ENCODE measurements around the gene VSIG10L2.

- no peak for TF ChIP-seq CTCF (conservative IDR thresholded peaks at IDR 0.05)
- no peak for TF ChIP-seq ZFX (IDR thresholded peaks at IDR 0.05)
These were observed 48.7 kb downstream of the VSIG10L2 start for GRCh38 chr11:125994509-125994908.
